ENCODE measurements around the gene LHX3.

DNA sequence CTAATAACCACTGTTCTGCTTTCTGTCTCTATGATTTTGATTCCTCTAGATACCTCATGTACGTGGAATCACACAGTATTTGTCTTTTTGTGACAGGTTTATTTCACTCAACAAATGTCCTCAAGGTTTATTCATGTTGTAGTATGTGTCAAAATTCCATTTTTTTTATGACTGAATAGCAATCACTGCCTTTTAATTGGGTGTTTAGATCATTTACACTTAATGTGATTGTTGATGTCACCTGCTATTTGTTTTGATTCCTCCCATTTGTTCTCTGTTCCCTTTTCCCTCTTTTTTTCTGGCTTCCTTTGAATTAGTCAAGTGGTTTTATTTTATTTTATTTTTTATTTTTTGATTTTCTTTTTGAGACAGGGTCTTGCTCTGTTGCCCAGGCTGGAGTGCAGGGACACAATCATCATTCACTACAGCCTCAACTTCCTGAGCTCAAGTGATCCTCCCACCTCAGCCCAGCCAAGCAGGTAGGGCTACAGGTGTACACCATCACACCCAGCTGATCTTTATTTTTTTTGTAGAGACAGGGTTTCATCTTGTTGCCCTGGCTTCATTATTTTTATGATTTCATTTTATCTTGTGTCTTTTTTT is 41.6 kb downstream of the LHX3 start:
- TF ChIP-seq, protein P1, sequence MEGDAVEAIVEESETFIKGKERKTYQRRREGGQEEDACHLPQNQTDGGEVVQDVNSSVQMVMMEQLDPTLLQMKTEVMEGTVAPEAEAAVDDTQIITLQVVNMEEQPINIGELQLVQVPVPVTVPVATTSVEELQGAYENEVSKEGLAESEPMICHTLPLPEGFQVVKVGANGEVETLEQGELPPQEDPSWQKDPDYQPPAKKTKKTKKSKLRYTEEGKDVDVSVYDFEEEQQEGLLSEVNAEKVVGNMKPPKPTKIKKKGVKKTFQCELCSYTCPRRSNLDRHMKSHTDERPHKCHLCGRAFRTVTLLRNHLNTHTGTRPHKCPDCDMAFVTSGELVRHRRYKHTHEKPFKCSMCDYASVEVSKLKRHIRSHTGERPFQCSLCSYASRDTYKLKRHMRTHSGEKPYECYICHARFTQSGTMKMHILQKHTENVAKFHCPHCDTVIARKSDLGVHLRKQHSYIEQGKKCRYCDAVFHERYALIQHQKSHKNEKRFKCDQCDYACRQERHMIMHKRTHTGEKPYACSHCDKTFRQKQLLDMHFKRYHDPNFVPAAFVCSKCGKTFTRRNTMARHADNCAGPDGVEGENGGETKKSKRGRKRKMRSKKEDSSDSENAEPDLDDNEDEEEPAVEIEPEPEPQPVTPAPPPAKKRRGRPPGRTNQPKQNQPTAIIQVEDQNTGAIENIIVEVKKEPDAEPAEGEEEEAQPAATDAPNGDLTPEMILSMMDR (conservative IDR thresholded peaks at IDR 0.05) = no peak
- TF ChIP-seq EZH2 (IDR thresholded peaks at IDR 0.05; ENCODE audit: low read depth) = no peak

Data from PC-9 (cell line).